Left ventricle myocardium inferior (tissue), 1 donor: ENCODE data around the gene RALGDS. TPM values are rescaled to one million over a fixed set of nuclear protein-coding genes. Genes with fewer than 3 reads are reported as not detected.

Experiments
- DNase-seq: peaks from one replicate; pipeline ENCODE4 v3.0.0-alpha.2; 2020
- H3K27ac ChIP-seq: fragments of 200-600 bp; replicated peaks from 2 replicates; pipeline ENCODE4 v1.8.0; 2021
- H3K27me3 ChIP-seq: fragments of 200-600 bp; 2 replicates; pipeline ENCODE4 v1.8.0; 2021; ENCODE audit warnings: low read depth
- H3K36me3 ChIP-seq: fragments of 200-600 bp; 2 replicates; pipeline ENCODE4 v1.8.0; 2021
- H3K4me1 ChIP-seq: fragments of 200-600 bp; 2 replicates; pipeline ENCODE4 v1.8.0; 2021
- H3K4me3 ChIP-seq: fragments of 200-600 bp; 2 replicates; pipeline ENCODE4 v1.8.0; 2021; ENCODE audit warnings: mild to moderate bottlenecking, moderate library complexity
- H3K9me3 ChIP-seq: fragments of 200-600 bp; replicated peaks from 2 replicates; pipeline ENCODE4 v1.8.0; 2021
- CTCF ChIP-seq: fragments of 200-600 bp; IDR thresholded peaks from 2 replicates; pipeline ENCODE4 v1.8.0; 2021; ENCODE audit warnings: antibody characterized with exemption, mild to moderate bottlenecking, borderline replicate concordance
- intact Hi-C: fragments of 100-400 bp; cut with micrococcal nuclease; formaldehyde crosslinking; loops from one replicate; pipeline ENCODE4 v1.11.0; 2022
- total RNA-seq: library from RNA; stranded (reverse); fragmentation: NEBNext Ultra II Directional; extraction: Animal tissue kit (Norgen Biotek cat#: 25700); gene quantifications from one replicate; pipeline ENCODE4 v1.2.1, GENCODE V29; 2021
- donor health status: DM: no; HTN: yes; CAD: no; lungs with severe emphysema.

The RALGDS gene
- total RNA-seq, 1 donor from 2014 or later = 24.6 TPM

- Histone ChIP-seq H3K27ac (peak overlapping the region; percentile 96), H3K9me3 (no peaks in the 10 kb centered on the region), H3K4me1 (peaks cover 62% of the 10 kb centered on the region), H3K4me3 (no peak overlapping the region), H3K27me3 (no peaks in the 10 kb centered on the region), H3K36me3 (peaks cover 26% of the 10 kb centered on the region)
- DNase-seq = no peak
- intact Hi-C loops = no loop called here
- no peak for TF ChIP-seq CTCF
Measured at GRCh38 chr9:133060417-133060841, 60.6 kb downstream of the RALGDS start.

DNA sequence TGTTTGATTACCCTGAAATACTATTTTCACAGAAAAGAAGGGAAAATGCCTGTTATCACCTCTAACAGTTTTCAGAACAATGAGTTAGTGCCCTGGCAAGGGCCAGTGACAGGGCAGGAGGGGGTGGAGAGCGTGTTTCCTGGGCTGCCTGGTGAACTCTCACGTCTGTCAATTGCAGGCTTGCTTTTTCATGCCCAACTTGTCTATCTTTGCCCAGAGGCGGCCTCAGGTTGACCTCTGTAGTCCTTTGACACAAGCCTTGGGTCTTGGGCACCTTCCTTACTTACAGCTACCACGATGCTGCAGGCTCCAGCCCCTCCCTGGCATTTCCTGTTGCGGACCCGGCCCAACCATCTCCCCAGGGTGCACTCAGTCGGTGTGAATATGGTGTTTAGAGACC, 61.4 kb downstream of the RALGDS start:
- Histone ChIP-seq H3K4me3 (no peak overlapping the region), H3K4me1 (peaks cover 67% of the 10 kb centered on the region), H3K27me3 (no peaks in the 10 kb centered on the region), H3K27ac (peak overlapping the region; percentile 96), H3K36me3 (peaks cover 33% of the 10 kb centered on the region), H3K9me3 (no peaks in the 10 kb centered on the region)
- no peak for DNase-seq
- intact Hi-C loops = no loop called here
- TF ChIP-seq CTCF = no peak

- TF ChIP-seq CTCF = no peak
- H3K36me3 ChIP-seq = peaks cover 42% of the 10 kb centered on the region
- no peaks in the 10 kb centered on the region for H3K9me3 ChIP-seq
- H3K4me3 ChIP-seq = no peak overlapping the region
- DNase-seq = no peak
- H3K27me3 ChIP-seq = no peaks in the 10 kb centered on the region
- H3K4me1 ChIP-seq = peaks cover 76% of the 10 kb centered on the region
- peak overlapping the region; percentile 96 for H3K27ac ChIP-seq
- intact Hi-C loops = no loop called here
Measured at GRCh38 chr9:133058550-133059320, 62.3 kb downstream of the RALGDS start.

GRCh38 chr9:133058071-133058470, 63.0 kb downstream of the RALGDS start:
- Histone ChIP-seq H3K9me3 (no peaks in the 10 kb centered on the region), H3K36me3 (peaks cover 47% of the 10 kb centered on the region), H3K27me3 (no peaks in the 10 kb centered on the region), H3K4me1 (peaks cover 83% of the 10 kb centered on the region), H3K27ac (peak overlapping the region; percentile 96), H3K4me3 (no peak overlapping the region)
- intact Hi-C loops = no loop called here
- no peak for DNase-seq
- no peak for TF ChIP-seq CTCF

GRCh38 chr9:133057553-133057952, 63.5 kb downstream of the RALGDS start:
- Histone ChIP-seq H3K4me3 (no peak overlapping the region), H3K4me1 (peaks cover 83% of the 10 kb centered on the region), H3K9me3 (no peaks in the 10 kb centered on the region), H3K36me3 (peaks cover 52% of the 10 kb centered on the region), H3K27ac (peak overlapping the region; percentile 96), H3K27me3 (no peaks in the 10 kb centered on the region)
- intact Hi-C loops = no loop called here
- TF ChIP-seq CTCF = no peak
- DNase-seq = no peak
